ENCODE results near the gene MROH2A.

DNA sequence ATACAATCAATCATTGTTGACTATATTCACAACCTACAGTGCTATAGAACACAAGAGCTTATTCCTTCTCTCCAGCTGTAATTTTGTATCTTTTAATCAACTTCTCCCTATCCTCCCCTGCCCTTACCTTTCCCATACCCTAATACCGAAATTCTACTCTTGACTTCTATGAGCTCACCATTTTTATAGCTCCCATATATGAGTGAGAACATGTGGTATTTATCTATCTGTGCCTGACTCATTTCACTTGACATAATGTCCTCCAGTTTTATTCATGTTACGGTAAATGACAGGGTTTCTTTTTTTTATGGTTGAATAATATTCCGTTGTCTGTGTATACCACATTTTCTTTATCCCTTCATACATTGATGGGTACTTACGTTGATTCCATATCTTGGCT, 2.6 kb downstream of the MROH2A start:
- TF ChIP-seq, protein P1, sequence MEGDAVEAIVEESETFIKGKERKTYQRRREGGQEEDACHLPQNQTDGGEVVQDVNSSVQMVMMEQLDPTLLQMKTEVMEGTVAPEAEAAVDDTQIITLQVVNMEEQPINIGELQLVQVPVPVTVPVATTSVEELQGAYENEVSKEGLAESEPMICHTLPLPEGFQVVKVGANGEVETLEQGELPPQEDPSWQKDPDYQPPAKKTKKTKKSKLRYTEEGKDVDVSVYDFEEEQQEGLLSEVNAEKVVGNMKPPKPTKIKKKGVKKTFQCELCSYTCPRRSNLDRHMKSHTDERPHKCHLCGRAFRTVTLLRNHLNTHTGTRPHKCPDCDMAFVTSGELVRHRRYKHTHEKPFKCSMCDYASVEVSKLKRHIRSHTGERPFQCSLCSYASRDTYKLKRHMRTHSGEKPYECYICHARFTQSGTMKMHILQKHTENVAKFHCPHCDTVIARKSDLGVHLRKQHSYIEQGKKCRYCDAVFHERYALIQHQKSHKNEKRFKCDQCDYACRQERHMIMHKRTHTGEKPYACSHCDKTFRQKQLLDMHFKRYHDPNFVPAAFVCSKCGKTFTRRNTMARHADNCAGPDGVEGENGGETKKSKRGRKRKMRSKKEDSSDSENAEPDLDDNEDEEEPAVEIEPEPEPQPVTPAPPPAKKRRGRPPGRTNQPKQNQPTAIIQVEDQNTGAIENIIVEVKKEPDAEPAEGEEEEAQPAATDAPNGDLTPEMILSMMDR (IDR thresholded peaks at IDR 0.05 in 2 of 3, conservative IDR thresholded peaks at IDR 0.05 in 1 of 3; ENCODE audit: borderline replicate concordance in 1 of 3, insufficient read depth in 1 of 3, low read depth in 2 of 3, low read length in 2 of 3) = no peak
- no peak for TF ChIP-seq POLR2A (IDR thresholded peaks at IDR 0.05; ENCODE audit: borderline replicate concordance, extremely low read depth, insufficient read depth, insufficient read length)
- TF ChIP-seq YY1 (IDR thresholded peaks at IDR 0.05; ENCODE audit: extremely low read depth, insufficient replicate concordance, low read depth, low read length) = no peak
- no peak for TF ChIP-seq SP1 (IDR thresholded peaks at IDR 0.05; ENCODE audit: low read depth)
- TF ChIP-seq POLR2AphosphoS5 (IDR thresholded peaks at IDR 0.05; ENCODE audit: low read depth, low read length) = no peak
- TF ChIP-seq ZNF274 (IDR thresholded peaks at IDR 0.05; ENCODE audit: low read depth, low read length) = no peak
- TF ChIP-seq FOSL1 (IDR thresholded peaks at IDR 0.05; ENCODE audit: low read depth) = no peak
- no peak for TF ChIP-seq ZFX (IDR thresholded peaks at IDR 0.05)
- no peak for TF ChIP-seq SIN3A (IDR thresholded peaks at IDR 0.05; ENCODE audit: low read depth)

Measured in HCT116 (cell line).